ENCODE data around the gene DPP6.

GRCh38 chr7:154406312-154406711 is 354.1 kb downstream of the DPP6 start:
- no peak for TF ChIP-seq CTCF (conservative IDR thresholded peaks at IDR 0.05; ENCODE audit: low read depth, low read length)
- TF ChIP-seq EZH2 (IDR thresholded peaks at IDR 0.05; ENCODE audit: borderline replicate concordance, low read depth, low read length, poor library complexity, severe bottlenecking) = no peak

All from A673 (cell line).